Upper lobe of right lung (tissue), 1 donor: ENCODE measurements around the gene PHF21B. TPM values are rescaled to one million over a fixed set of nuclear protein-coding genes. Genes with fewer than 3 reads are reported as not detected.

Experiments used
- ATAC-seq: fragments of 200-7000 bp; cut with Tn5 transposase; one replicate; pipeline ENCODE4 v1.9.1; 2020; ENCODE audit warnings: mild to moderate bottlenecking, moderate library complexity
- DNase-seq: peaks from one replicate; pipeline ENCODE4 v3.0.0-alpha.2; 2020
- H3K27ac ChIP-seq: fragments of 200-600 bp; one replicate; pipeline ENCODE4 v1.8.0; 2022
- H3K27me3 ChIP-seq: fragments of 200-600 bp; one replicate; pipeline ENCODE4 v1.8.0; 2022; ENCODE audit warnings: mild to moderate bottlenecking
- H3K36me3 ChIP-seq: fragments of 200-600 bp; one replicate; pipeline ENCODE4 v1.8.0; 2022
- H3K4me1 ChIP-seq: fragments of 200-600 bp; one replicate; pipeline ENCODE4 v1.8.0; 2022
- H3K4me3 ChIP-seq: fragments of 200-600 bp; one replicate; pipeline ENCODE4 v1.8.0; 2022; ENCODE audit warnings: mild to moderate bottlenecking
- H3K9me3 ChIP-seq: fragments of 200-600 bp; one replicate; pipeline ENCODE4 v1.8.0; 2022
- CTCF ChIP-seq: fragments of 200-600 bp; IDR thresholded peaks from one replicate; pipeline ENCODE4 v1.8.0; 2022; ENCODE audit warnings: antibody characterized with exemption
- intact Hi-C: fragments of 100-400 bp; cut with DNase I; formaldehyde crosslinking; loops from one replicate; pipeline ENCODE4 v1.11.0; 2022
- long read RNA-seq: library from polyadenylated mRNA; unstranded; transcript quantifications from one replicate; pipeline ENCODE4 v2.0.0, GENCODE V29; 2021
- total RNA-seq: library from RNA; stranded (reverse); fragmentation: NEBNext Ultra II Directional; extraction: Animal tissue kit (Norgen Biotek cat#: 25700); gene quantifications from one replicate; pipeline ENCODE4 v1.2.1, GENCODE V29; 2021
- donor health status: DM: no; HTN: yes; CAD: no; lungs with severe emphysema.

PHF21B gene
- total RNA-seq: 0.12 TPM
- long read RNA-seq: 0 reads

- ATAC-seq: no peak
- no peak within 1 kb of the TSS for H3K27ac ChIP-seq
- H3K4me1 ChIP-seq: peaks cover 23% of the 10 kb centered on the region
- peak within 1 kb of the TSS; percentile 47 for H3K4me3 ChIP-seq
- H3K27me3 ChIP-seq: peaks cover 73% of the 10 kb centered on the region
- DNase-seq: no peak
- no peaks in the 10 kb centered on the region for H3K9me3 ChIP-seq
- no peaks in the 10 kb centered on the region for H3K36me3 ChIP-seq
- intact Hi-C loops: no loop called here
- no peak for TF ChIP-seq CTCF
Measured at GRCh38 chr22:45009606-45010531, at the start of gene PHF21B. Gene PHF21B (minus strand): TSS chr22:45010005. CDS start chr22:45009549, 456 bp downstream.

DNA sequence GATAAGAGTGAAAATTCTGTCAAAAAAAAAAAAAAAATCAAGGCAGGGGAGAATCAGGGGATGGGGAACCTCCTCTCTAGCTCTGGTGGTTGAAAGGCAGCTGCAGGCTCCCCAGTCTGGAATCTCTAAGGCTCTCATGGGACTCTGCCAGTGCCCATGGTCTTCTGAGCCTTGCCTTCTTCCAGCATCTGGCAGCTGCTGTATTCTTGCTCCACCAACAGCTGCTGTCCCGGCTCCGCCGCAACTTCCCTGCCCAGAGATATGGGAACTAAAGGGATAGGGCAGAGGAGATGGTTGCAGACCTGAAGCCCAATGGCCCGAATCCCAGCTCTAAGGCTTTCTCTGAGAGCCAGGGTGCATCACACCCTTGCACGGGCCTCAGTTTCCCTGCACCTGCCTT is 49.5 kb upstream of the PHF21B start:
- Histone ChIP-seq H3K36me3 (no peaks in the 10 kb centered on the region), H3K9me3 (no peaks in the 10 kb centered on the region), H3K27ac (no peak overlapping the region), H3K4me3 (no peak overlapping the region), H3K27me3 (peaks cover 6% of the 10 kb centered on the region), H3K4me1 (no peaks in the 10 kb centered on the region)
- DNase-seq (no peak), ATAC-seq (no peak)
- TF ChIP-seq CTCF: no peak
- intact Hi-C loops: no loop called here

- Histone ChIP-seq H3K9me3 (no peaks in the 10 kb centered on the region), H3K4me3 (no peak overlapping the region), H3K4me1 (no peaks in the 10 kb centered on the region), H3K27me3 (peaks cover 13% of the 10 kb centered on the region), H3K36me3 (no peaks in the 10 kb centered on the region), H3K27ac (no peak overlapping the region)
- intact Hi-C loops: no loop called here
- DNase-seq: no peak
- no peak for TF ChIP-seq CTCF
- no peak for ATAC-seq
Measured at GRCh38 chr22:45058622-45058912, 48.8 kb upstream of the PHF21B start.

DNA sequence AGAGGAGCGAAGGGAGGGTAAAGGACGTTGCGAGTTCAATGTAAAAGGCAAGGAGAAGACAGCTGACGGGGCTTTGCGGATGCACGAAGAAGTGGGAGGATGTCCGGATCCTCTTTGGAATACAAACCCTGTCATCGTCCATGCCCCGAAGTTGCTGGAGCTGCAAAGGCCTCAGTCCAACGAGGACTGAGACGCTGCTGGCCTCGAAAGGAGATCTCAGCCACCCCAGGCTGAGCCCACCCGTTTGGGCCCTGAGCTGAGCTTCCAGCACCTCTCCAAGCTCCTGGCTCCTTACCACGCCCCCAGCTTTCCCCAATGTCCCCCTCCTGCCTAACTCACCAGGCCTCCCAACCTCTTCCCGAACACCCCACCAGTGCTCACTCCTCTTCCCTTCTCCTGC is 46.1 kb upstream of the PHF21B start:
- no peak for TF ChIP-seq CTCF
- no peak for ATAC-seq

DNA sequence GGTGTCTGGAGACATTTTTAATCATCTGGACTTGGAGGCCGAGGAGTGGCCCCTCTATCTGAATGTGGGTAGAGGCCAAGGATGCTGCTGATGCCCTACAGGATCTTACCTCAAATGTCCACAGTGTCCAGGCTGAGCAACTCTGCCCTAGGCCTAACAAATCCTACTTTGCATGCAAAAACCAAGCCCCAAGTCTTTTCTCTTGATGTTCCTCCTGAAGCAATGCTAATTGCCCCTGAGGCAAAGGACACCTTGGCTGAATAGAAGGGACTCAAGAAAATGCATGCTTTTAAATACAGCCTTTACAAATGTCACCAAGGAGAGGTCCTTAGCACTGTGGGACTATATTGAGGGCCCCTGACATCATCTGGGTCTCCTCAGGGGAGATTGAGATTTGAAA is 43.8 kb upstream of the PHF21B start:
- ATAC-seq (no peak), DNase-seq (no peak)
- intact Hi-C loops: no loop called here
- no peak overlapping the region for H3K4me3 ChIP-seq
- H3K4me1 ChIP-seq: no peaks in the 10 kb centered on the region
- H3K27ac ChIP-seq: no peak overlapping the region
- H3K27me3 ChIP-seq: peaks cover 38% of the 10 kb centered on the region
- no peaks in the 10 kb centered on the region for H3K36me3 ChIP-seq
- no peak for TF ChIP-seq CTCF
- H3K9me3 ChIP-seq: no peaks in the 10 kb centered on the region

More for the DNA sequence above, 46.1 kb upstream of the PHF21B start:
- Histone ChIP-seq H3K4me3 (no peak overlapping the region), H3K27ac (no peak overlapping the region), H3K4me1 (no peaks in the 10 kb centered on the region), H3K27me3 (peaks cover 18% of the 10 kb centered on the region), H3K36me3 (no peaks in the 10 kb centered on the region), H3K9me3 (no peaks in the 10 kb centered on the region)
- intact Hi-C loops: no loop called here
- DNase-seq: no peak
